BJ (cell line): ENCODE measurements around the gene PIGX. TPM values are rescaled to one million over a fixed set of nuclear protein-coding genes. Genes with fewer than 3 reads are reported as not detected.

Experiments used
- CTCF ChIA-PET: fragments of 350-600 bp; formaldehyde crosslinking; extraction: SDS; loops from one replicate; lab custom pipeline; 2021; ENCODE audit warnings: antibody characterized with exemption, inconsistent platforms; lab: Yijun Ruan, JAX
- POLR2A ChIA-PET: fragments of 300-600 bp; sonication (Branson Sonifier 250); formaldehyde crosslinking; extraction: SDS; loops from one replicate; lab custom pipeline; 2021; ENCODE audit warnings: antibody characterized with exemption; lab: Charles Lee
- DNase-seq: peaks from one replicate; pipeline ENCODE4 v3.0.0-alpha.2; 2011; ENCODE audit warnings: low read depth
- H3K27me3 ChIP-seq: 2 replicates; pipeline ENCODE4 v1.6.0; 2011; ENCODE audit warnings: low read length; ENCODE audit not compliant: control insufficient read depth, insufficient read depth
- H3K36me3 ChIP-seq: 2 replicates; pipeline ENCODE4 v1.5.1; 2011; ENCODE audit warnings: low read length; ENCODE audit not compliant: control insufficient read depth, insufficient read depth
- H3K4me3 ChIP-seq: 2 replicates; pipeline ENCODE4 v1.5.1; 2011; ENCODE audit warnings: low read depth, mild to moderate bottlenecking, control low read depth, low read length
- CTCF ChIP-seq: IDR thresholded peaks from 2 replicates; pipeline ENCODE4 v1.5.1; 2011; ENCODE audit warnings: low read depth, mild to moderate bottlenecking, control low read depth, inconsistent platforms, low read length, moderate library complexity; ENCODE audit not compliant: insufficient read depth
- polyA plus RNA-seq: library from polyadenylated mRNA; depleted of rRNA; stranded (reverse); fragments of >200 nt; gene quantifications from 2 replicates; pipeline ENCODE4 v1.2.3, GENCODE V29; 2011

The PIGX gene
- polyA plus RNA-seq, 1 experiment = 7.8 TPM

GRCh38 chr3:196753201-196753600 lies 41.0 kb downstream of the PIGX start:
- Histone ChIP-seq H3K4me3 (no peak overlapping the region), H3K36me3 (peaks cover 3% of the 10 kb centered on the region; the same call in 1 of the 2 replicates), H3K27me3 (no peaks in the 10 kb centered on the region)
- ChIA-PET POLR2A (no interaction called here), CTCF (interaction anchor here (1.5 kb wide), 1 partner anchor 13 kb away, joined by 4 read pairs; the partner anchor contains the start of gene PAK2)
- no peak for TF ChIP-seq CTCF
- DNase-seq = no peak

GRCh38 chr3:196754091-196754981 lies 42.2 kb downstream of the PIGX start:
- Histone ChIP-seq H3K36me3 (peaks cover 3% of the 10 kb centered on the region; the same call in 1 of the 2 replicates), H3K4me3 (no peak overlapping the region), H3K27me3 (no peaks in the 10 kb centered on the region)
- ChIA-PET CTCF (interaction anchor here (1.4 kb wide), 1 partner anchor 14 kb away, joined by 3 read pairs; no protein-coding TSS in a partner anchor), POLR2A (no interaction called here)
- DNase-seq = no peak
- no peak for TF ChIP-seq CTCF

DNA sequence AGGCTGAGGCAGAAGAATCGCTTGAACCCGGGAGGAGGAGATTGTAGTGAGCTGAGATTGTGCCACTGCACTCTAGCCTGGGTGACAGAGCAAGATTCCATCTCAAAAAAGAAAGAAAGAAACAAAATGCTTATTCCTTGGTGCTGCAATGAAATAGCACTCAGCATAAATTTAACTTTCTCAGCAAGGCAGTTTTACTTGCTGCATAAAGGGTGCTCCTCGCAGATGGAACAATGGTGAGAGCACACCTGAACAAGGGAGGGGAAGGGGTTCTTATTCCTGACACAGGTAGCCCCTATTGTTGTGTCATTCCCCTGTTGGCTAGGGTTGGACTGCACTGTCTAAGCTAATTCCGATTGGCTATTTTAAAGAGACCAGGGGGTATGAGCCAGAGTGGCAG lies 44.6 kb downstream of the PIGX start:
- no peaks in the 10 kb centered on the region for H3K27me3 ChIP-seq

GRCh38 chr3:196757876-196758739 lies 45.9 kb downstream of the PIGX start:
- DNase-seq = no peak
- CTCF ChIA-PET = no interaction called here
- H3K4me3 ChIP-seq = no peak overlapping the region
- no peak for TF ChIP-seq CTCF
- POLR2A ChIA-PET = no interaction called here
- H3K27me3 ChIP-seq = no peaks in the 10 kb centered on the region
- peaks cover 3% of the 10 kb centered on the region; the same call in 1 of the 2 replicates for H3K36me3 ChIP-seq

More for the DNA sequence above, 44.6 kb downstream of the PIGX start:
- no peak for DNase-seq
- ChIA-PET POLR2A (no interaction called here), CTCF (interaction anchor here (0.9 kb wide), 1 partner anchor 12 kb away, joined by 4 read pairs; no protein-coding TSS in a partner anchor)
- peaks cover 3% of the 10 kb centered on the region; the same call in 1 of the 2 replicates for H3K36me3 ChIP-seq
- H3K4me3 ChIP-seq = no peak overlapping the region
- no peak for TF ChIP-seq CTCF

DNA sequence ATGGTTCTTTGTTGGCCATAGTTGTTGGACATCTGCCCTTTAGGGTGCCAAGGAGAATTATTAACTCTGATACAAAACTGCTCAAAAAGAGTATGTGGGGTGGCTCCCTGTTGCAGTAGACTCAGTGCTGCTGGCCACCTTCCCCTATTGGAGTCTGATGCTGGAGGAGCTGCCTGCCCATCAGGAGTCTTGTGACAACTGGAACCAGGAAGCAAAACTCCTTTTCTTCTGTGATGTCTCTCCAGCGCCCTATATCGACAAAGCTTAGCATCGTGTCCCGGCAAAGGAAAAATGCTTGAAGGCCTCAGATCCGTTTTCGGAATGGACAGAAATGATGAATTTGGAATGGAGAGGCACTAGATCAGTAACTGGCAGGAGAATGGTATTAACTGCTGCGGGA lies 51.0 kb downstream of the PIGX start:
- ChIA-PET POLR2A (no interaction called here), CTCF (no interaction called here)
- no peak for TF ChIP-seq CTCF
- no peak for DNase-seq
- Histone ChIP-seq H3K4me3 (no peak overlapping the region), H3K27me3 (no peaks in the 10 kb centered on the region), H3K36me3 (no peaks in the 10 kb centered on the region)
